Fibroblast of lung (primary cell): Measurements from ENCODE around the gene ACY1.

ENCODE experiments used
- EZH2 ChIP-seq: IDR thresholded peaks from 2 replicates; pipeline ENCODE4 v1.5.1; 2012; ENCODE audit warnings: low read length, control low read depth, mild to moderate bottlenecking; ENCODE audit errors: missing control alignments
- TF ChIP-seq, protein P1 (sequence below), 2 donors: IDR thresholded peaks in 1 of 2; conservative IDR thresholded peaks in 1 of 2; 1 replicate in 1 of 2; 2 replicates in 1 of 2; pipeline ENCODE4 v1.5.1; 2011 to 2012; ENCODE audit warnings: low read length in 2 of 2, control low read depth in 1 of 2, inconsistent platforms in 1 of 2, low read depth in 1 of 2, mild to moderate bottlenecking in 1 of 2

GRCh38 chr3:52024765-52025452 lies 41.6 kb downstream of the ACY1 start:
- TF ChIP-seq, protein P1, sequence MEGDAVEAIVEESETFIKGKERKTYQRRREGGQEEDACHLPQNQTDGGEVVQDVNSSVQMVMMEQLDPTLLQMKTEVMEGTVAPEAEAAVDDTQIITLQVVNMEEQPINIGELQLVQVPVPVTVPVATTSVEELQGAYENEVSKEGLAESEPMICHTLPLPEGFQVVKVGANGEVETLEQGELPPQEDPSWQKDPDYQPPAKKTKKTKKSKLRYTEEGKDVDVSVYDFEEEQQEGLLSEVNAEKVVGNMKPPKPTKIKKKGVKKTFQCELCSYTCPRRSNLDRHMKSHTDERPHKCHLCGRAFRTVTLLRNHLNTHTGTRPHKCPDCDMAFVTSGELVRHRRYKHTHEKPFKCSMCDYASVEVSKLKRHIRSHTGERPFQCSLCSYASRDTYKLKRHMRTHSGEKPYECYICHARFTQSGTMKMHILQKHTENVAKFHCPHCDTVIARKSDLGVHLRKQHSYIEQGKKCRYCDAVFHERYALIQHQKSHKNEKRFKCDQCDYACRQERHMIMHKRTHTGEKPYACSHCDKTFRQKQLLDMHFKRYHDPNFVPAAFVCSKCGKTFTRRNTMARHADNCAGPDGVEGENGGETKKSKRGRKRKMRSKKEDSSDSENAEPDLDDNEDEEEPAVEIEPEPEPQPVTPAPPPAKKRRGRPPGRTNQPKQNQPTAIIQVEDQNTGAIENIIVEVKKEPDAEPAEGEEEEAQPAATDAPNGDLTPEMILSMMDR (conservative IDR thresholded peaks at IDR 0.05 in 1 of 2, IDR thresholded peaks at IDR 0.05 in 1 of 2; ENCODE audit: low read depth in 1 of 2, low read length in 2 of 2), result no peak
- no peak for TF ChIP-seq EZH2
